HepG2 (cell line): ENCODE results near the gene ESPN. TPM values are rescaled to one million over a fixed set of nuclear protein-coding genes. Genes with fewer than 3 reads are reported as not detected.
A peak's percentile ranks its signal among the peaks of the same experiment; 100 is the strongest.

ENCODE experiments used
- ISL2 ChIP-seq: sonication (generic); formaldehyde crosslinking; IDR thresholded peaks from 2 replicates; pipeline ENCODE4 v1.5.0; 2020; ENCODE audit warnings: missing genetic modification reagents
- JUN ChIP-seq: sonication (generic); formaldehyde crosslinking; IDR thresholded peaks from 2 replicates; pipeline ENCODE4 v1.4.0; 2020; ENCODE audit warnings: mild to moderate bottlenecking, missing genetic modification reagents
- MZF1 ChIP-seq: sonication (generic); formaldehyde crosslinking; IDR thresholded peaks from 2 replicates; pipeline ENCODE4 v1.8.1; 2023; ENCODE audit warnings: mild to moderate bottlenecking, missing genetic modification reagents, borderline replicate concordance
- NFE2 ChIP-seq: sonication (generic); formaldehyde crosslinking; IDR thresholded peaks from 2 replicates; pipeline ENCODE4 v1.4.0; 2020; ENCODE audit warnings: missing genetic modification reagents
- POLR2A ChIP-seq, 2 experiments: IDR thresholded peaks; 2 replicates each; pipeline ENCODE4 v1.6.1; 2011; ENCODE audit warnings: low read depth in 2 of 2, low read length in 2 of 2, mild to moderate bottlenecking in 1 of 2, moderate library complexity in 1 of 2; ENCODE audit not compliant: insufficient read depth in 1 of 2
- ZNF224 ChIP-seq: sonication (generic); formaldehyde crosslinking; IDR thresholded peaks from 2 replicates; pipeline ENCODE4 v1.5.0; 2020; ENCODE audit warnings: mild to moderate bottlenecking, missing genetic modification reagents
- ZNF660 ChIP-seq: sonication (generic); formaldehyde crosslinking; IDR thresholded peaks from 2 replicates; pipeline ENCODE4 v1.5.1; 2020; ENCODE audit warnings: mild to moderate bottlenecking, low read depth, missing genetic modification reagents, borderline replicate concordance
- polyA plus RNA-seq, 8 experiments: library from polyadenylated mRNA; depleted of rRNA in 3 of 8; stranded (reverse) in 7 of 8; unstranded in 1 of 8; fragments of >200 nt; fragmentation: Illumina TruSeq in 4 of 8; extraction: Trizol in 4 of 8; gene quantifications; 2 replicates each; pipeline versions ENCODE4 v1.2.1 to v1.2.3, GENCODE V29; 2011 to 2016; ENCODE audit warnings: low read depth in 4 of 8, missing spikeins in 1 of 8, mixed read lengths in 1 of 8; ENCODE audit not compliant: insufficient read depth in 1 of 8
- total RNA-seq, 5 experiments: library from RNA; depleted of rRNA; stranded (reverse); fragments of >200 nt; fragmentation: Illumina TruSeq; extraction: Trizol; gene quantifications; 2 replicates each; pipeline ENCODE4 v1.2.3, GENCODE V29; 2016; ENCODE audit warnings: low read depth in 1 of 5
- TF ChIP-seq, protein P1 (sequence below): sonication (generic); formaldehyde crosslinking; IDR thresholded peaks from 2 replicates; pipeline ENCODE4 v1.4.0; 2020; ENCODE audit warnings: mild to moderate bottlenecking, low read depth, missing genetic modification reagents
- TF ChIP-seq, protein P2 (sequence below): sonication (generic); formaldehyde crosslinking; IDR thresholded peaks from 2 replicates; pipeline ENCODE4 v1.5.1; 2020; ENCODE audit warnings: mild to moderate bottlenecking, missing genetic modification reagents, moderate library complexity
- TF ChIP-seq, protein P3 (sequence below): sonication (generic); formaldehyde crosslinking; IDR thresholded peaks from 2 replicates; pipeline ENCODE4 v1.4.0; 2020; ENCODE audit warnings: missing genetic modification reagents

ESPN gene
- total and polyA plus RNA-seq, 2 of the 13 experiments (the other 11 are each of a cell fraction or from before 2014, with no cell fraction given): 48.6 to 54.2 TPM

DNA sequence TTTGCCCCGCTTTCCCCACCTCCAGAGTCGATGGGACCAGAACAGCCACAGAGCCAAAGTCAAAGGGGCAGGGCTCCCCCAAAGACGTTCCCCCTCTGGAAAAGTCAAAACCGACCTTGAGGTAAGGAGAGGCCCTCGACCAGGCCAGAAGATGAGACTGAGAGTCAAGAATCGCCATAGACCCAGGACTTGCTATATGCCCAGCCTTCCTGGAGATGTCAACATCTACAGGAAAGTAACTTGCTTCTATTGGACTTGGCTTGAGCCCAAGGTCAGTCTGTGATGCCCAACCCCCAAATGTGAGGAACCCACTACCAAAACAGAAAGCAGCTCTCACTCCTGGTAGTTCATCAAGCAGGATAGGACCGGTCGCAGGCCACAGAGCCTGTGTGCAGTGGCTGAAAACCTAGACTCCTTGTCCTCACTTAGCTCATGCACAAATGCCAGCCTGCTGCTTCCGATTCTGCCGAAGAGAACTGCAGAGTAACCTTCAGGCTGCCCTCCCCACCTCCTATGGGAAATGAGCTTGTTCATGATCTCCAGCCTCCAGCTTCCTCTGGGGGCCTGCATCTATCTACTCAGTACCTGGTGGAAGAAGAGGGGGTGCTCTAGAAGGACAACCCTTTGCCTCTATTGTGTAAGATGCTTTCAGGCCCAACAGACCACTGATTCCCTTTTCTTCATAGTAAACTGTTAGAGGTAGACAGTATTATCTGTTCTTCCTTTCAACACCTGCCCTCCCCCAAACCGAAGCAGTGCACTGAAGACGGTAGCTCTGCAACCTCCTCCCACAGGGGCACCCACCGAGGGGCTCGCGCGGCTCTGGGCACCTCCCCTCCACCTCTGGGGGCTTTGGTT lies 32.4 kb upstream of the ESPN start (continued):
- TF ChIP-seq, protein P1, sequence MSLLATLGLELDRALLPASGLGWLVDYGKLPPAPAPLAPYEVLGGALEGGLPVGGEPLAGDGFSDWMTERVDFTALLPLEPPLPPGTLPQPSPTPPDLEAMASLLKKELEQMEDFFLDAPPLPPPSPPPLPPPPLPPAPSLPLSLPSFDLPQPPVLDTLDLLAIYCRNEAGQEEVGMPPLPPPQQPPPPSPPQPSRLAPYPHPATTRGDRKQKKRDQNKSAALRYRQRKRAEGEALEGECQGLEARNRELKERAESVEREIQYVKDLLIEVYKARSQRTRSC: no peak
- no peak for TF ChIP-seq ISL2
- TF ChIP-seq JUN (CRISPR knock-in tag): no peak
- peak in 1 of 2 experiments; percentile 50; a peak in 1 of 4 replicates for TF ChIP-seq POLR2A (IDR thresholded peaks at IDR 0.05; ENCODE audit: insufficient read depth in 1 of 2, low read depth in 2 of 2, low read length in 2 of 2)
- TF ChIP-seq, protein P2, sequence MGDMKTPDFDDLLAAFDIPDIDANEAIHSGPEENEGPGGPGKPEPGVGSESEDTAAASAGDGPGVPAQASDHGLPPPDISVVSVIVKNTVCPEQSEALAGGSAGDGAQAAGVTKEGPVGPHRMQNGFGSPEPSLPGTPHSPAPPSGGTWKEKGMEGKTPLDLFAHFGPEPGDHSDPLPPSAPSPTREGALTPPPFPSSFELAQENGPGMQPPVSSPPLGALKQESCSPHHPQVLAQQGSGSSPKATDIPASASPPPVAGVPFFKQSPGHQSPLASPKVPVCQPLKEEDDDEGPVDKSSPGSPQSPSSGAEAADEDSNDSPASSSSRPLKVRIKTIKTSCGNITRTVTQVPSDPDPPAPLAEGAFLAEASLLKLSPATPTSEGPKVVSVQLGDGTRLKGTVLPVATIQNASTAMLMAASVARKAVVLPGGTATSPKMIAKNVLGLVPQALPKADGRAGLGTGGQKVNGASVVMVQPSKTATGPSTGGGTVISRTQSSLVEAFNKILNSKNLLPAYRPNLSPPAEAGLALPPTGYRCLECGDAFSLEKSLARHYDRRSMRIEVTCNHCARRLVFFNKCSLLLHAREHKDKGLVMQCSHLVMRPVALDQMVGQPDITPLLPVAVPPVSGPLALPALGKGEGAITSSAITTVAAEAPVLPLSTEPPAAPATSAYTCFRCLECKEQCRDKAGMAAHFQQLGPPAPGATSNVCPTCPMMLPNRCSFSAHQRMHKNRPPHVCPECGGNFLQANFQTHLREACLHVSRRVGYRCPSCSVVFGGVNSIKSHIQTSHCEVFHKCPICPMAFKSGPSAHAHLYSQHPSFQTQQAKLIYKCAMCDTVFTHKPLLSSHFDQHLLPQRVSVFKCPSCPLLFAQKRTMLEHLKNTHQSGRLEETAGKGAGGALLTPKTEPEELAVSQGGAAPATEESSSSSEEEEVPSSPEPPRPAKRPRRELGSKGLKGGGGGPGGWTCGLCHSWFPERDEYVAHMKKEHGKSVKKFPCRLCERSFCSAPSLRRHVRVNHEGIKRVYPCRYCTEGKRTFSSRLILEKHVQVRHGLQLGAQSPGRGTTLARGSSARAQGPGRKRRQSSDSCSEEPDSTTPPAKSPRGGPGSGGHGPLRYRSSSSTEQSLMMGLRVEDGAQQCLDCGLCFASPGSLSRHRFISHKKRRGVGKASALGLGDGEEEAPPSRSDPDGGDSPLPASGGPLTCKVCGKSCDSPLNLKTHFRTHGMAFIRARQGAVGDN (CRISPR knock-in tag): no peak
- TF ChIP-seq NFE2 (CRISPR knock-in tag): no peak
- no peak for TF ChIP-seq MZF1 (CRISPR knock-in tag)
- TF ChIP-seq, protein P3, sequence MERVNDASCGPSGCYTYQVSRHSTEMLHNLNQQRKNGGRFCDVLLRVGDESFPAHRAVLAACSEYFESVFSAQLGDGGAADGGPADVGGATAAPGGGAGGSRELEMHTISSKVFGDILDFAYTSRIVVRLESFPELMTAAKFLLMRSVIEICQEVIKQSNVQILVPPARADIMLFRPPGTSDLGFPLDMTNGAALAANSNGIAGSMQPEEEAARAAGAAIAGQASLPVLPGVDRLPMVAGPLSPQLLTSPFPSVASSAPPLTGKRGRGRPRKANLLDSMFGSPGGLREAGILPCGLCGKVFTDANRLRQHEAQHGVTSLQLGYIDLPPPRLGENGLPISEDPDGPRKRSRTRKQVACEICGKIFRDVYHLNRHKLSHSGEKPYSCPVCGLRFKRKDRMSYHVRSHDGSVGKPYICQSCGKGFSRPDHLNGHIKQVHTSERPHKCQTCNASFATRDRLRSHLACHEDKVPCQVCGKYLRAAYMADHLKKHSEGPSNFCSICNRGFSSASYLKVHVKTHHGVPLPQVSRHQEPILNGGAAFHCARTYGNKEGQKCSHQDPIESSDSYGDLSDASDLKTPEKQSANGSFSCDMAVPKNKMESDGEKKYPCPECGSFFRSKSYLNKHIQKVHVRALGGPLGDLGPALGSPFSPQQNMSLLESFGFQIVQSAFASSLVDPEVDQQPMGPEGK (CRISPR knock-in tag): 0 out of 2 replicates have a peak, but pooled peaks have one; percentile 7
- TF ChIP-seq ZNF660 (CRISPR knock-in tag): no peak
- no peak for TF ChIP-seq ZNF224 (CRISPR knock-in tag)
- TF ChIP-seq, all 625 proteins: peak for 22
